Small intestine (tissue), 16 donors: ENCODE results near the gene DNAI2. TPM values are rescaled to one million over a fixed set of nuclear protein-coding genes. Genes with fewer than 3 reads are reported as not detected.

Experiments used
- DNase-seq, 2 donors: peaks; one replicate each; pipeline versions ENCODE4 v3.0.0 to v3.0.0-alpha.2; 2013
- FAIRE-seq: peaks from 2 replicates; lab custom pipeline; 2012; peaks lifted over from hg19 to GRCh38; lab: Jason Lieb, UNC
- H3K27ac ChIP-seq, 3 donors: one replicate each; pipeline ENCODE4 v1.5.1; 2013; ENCODE audit warnings: low read length in 2 of 3, mild to moderate bottlenecking in 2 of 3, control low read depth in 1 of 3, inconsistent platforms in 1 of 3, low read depth in 1 of 3, moderate library complexity in 1 of 3
- H3K27me3 ChIP-seq, 3 donors: one replicate each; pipeline ENCODE4 v1.6.1; 2013; ENCODE audit warnings: low read length in 3 of 3, inconsistent platforms in 1 of 3; ENCODE audit not compliant: control insufficient read depth in 3 of 3, insufficient read depth in 3 of 3
- H3K36me3 ChIP-seq, 3 donors: one replicate each; pipeline ENCODE4 v1.6.1; 2013; ENCODE audit warnings: low read length in 3 of 3, inconsistent platforms in 1 of 3, low read depth in 1 of 3, mild to moderate bottlenecking in 1 of 3, moderate library complexity in 1 of 3; ENCODE audit not compliant: control insufficient read depth in 3 of 3, insufficient read depth in 2 of 3
- H3K4me1 ChIP-seq, 3 donors: one replicate each; pipeline ENCODE4 v1.6.1; 2013; ENCODE audit warnings: low read length in 2 of 3, inconsistent platforms in 1 of 3, low read depth in 1 of 3, mild to moderate bottlenecking in 1 of 3, moderate library complexity in 1 of 3; ENCODE audit not compliant: control insufficient read depth in 3 of 3, insufficient read depth in 2 of 3
- H3K4me3 ChIP-seq, 3 donors: one replicate each; pipeline ENCODE4 v1.5.1; 2013; ENCODE audit warnings: low read length in 3 of 3, control low read depth in 1 of 3, inconsistent platforms in 1 of 3, low read depth in 1 of 3, mild to moderate bottlenecking in 1 of 3, moderate library complexity in 1 of 3
- H3K9me3 ChIP-seq, 2 donors: one replicate each; pipeline ENCODE4 v1.6.1; 2013; ENCODE audit warnings: low read depth in 1 of 2, low read length in 1 of 2; ENCODE audit not compliant: control insufficient read depth in 2 of 2, insufficient read depth in 1 of 2
- WGBS, 3 donors: extraction: QIAGEN DNeasy Blood & Tissue Kit; methylation state at CpG; one replicate each; pipeline ENCODE4 v1.1.7; 2013; 5-methylcytosine and 5-hydroxymethylcytosine counted together
- long read RNA-seq, 10 donors: transcript quantifications; one replicate each; lab custom pipeline, GENCODE V29; 2026
- polyA plus RNA-seq, 4 donors: library from polyadenylated mRNA; stranded (reverse) in 3 of 4; unstranded in 1 of 4; fragments of 200-250 nt in 3 of 4; fragments of 120-200 nt in 1 of 4; gene quantifications; one replicate each; pipeline versions ENCODE4 v1.2.1 to v1.2.3, GENCODE V29; 2013
- donor health status: healthy with polysubstance abuse.
- donor health status: control.
- donor health status: control.
- donor health status: Bipolar disorder and iron deficiency.
- donor health status: healthy.

The DNAI2 gene, protein sequence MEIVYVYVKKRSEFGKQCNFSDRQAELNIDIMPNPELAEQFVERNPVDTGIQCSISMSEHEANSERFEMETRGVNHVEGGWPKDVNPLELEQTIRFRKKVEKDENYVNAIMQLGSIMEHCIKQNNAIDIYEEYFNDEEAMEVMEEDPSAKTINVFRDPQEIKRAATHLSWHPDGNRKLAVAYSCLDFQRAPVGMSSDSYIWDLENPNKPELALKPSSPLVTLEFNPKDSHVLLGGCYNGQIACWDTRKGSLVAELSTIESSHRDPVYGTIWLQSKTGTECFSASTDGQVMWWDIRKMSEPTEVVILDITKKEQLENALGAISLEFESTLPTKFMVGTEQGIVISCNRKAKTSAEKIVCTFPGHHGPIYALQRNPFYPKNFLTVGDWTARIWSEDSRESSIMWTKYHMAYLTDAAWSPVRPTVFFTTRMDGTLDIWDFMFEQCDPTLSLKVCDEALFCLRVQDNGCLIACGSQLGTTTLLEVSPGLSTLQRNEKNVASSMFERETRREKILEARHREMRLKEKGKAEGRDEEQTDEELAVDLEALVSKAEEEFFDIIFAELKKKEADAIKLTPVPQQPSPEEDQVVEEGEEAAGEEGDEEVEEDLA
- polyA plus RNA-seq, result under 1 TPM in 2 of 4 donors, not detected in 2; 0.03 to 0.10 TPM
- long read RNA-seq, donor 1, result 0 reads
- long read RNA-seq, donor 2, result 0 reads
- long read RNA-seq, donor 3, result 0 reads
- long read RNA-seq, donor 4, result 0 reads
- long read RNA-seq, donor 5, result 0 reads
- long read RNA-seq, donor 6, result 0 reads
- long read RNA-seq, donor 7, result 0 reads
- long read RNA-seq, donor 8, result 0 reads
- long read RNA-seq, donor 9, result 0 reads
- long read RNA-seq, donor 10, result 0 reads

- 2 to 9% (median 6%) methylated on average over 30 to 33 of the region's 33 CpGs for WGBS, 3 donors
- Histone ChIP-seq H3K9me3 (no peaks in the 10 kb centered on the region), H3K27ac (no peak within 1 kb of the TSS), H3K27me3 (peaks cover 0 to 12% (median 0%) of the 10 kb centered on the region in 3 donors), H3K36me3 (no peaks in the 10 kb centered on the region), H3K4me1 (peaks cover 0 to 10% (median 5%) of the 10 kb centered on the region in 3 donors), H3K4me3 (no peak within 1 kb of the TSS)
- peak in 1 of 2 donors; percentile 53 for DNase-seq
- FAIRE-seq, result no peak
These were observed at the start of gene DNAI2 for GRCh38 chr17:74274060-74274708. TSS of gene DNAI2 (plus strand) at chr17:74274234. CDS start at chr17:74281818, 7,584 bp downstream.

- 91 to 94% (median 94%) methylated on average over 20 of the region's 20 CpGs for WGBS, 3 donors
- no peaks in the 10 kb centered on the region for H3K9me3 ChIP-seq
- H3K4me1 ChIP-seq, result no peaks in the 10 kb centered on the region
- FAIRE-seq, result no peak
- peaks cover 0 to 61% (median 0%) of the 10 kb centered on the region in 3 donors for H3K36me3 ChIP-seq
- no peaks in the 10 kb centered on the region for H3K27me3 ChIP-seq
- DNase-seq, result no peak
- no peak overlapping the region for H3K4me3 ChIP-seq
- H3K27ac ChIP-seq, result no peak overlapping the region
These were observed 48.9 kb upstream of the DNAI2 start for GRCh38 chr17:74224959-74225725.

DNA sequence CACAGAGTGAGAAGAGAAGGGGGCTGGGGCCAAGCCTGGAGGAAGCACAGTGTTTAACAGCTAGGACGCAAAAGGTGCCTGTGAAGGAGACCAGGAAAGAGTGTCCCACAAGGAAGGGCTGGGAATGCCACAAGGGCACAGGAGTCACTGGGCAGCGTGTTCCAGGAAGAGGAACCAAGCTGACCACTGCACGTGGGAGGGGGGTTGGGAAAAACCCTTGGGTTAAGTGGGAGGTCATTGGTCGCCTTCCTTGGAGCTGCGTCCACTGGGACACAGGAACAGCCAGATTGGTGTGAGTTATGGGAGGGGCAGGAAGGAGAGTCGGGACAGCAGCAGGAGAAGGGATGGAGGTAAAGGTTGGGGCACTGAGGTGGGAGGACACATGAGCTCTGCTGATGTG, 47.8 kb upstream of the DNAI2 start:
- FAIRE-seq, result no peak

DNA sequence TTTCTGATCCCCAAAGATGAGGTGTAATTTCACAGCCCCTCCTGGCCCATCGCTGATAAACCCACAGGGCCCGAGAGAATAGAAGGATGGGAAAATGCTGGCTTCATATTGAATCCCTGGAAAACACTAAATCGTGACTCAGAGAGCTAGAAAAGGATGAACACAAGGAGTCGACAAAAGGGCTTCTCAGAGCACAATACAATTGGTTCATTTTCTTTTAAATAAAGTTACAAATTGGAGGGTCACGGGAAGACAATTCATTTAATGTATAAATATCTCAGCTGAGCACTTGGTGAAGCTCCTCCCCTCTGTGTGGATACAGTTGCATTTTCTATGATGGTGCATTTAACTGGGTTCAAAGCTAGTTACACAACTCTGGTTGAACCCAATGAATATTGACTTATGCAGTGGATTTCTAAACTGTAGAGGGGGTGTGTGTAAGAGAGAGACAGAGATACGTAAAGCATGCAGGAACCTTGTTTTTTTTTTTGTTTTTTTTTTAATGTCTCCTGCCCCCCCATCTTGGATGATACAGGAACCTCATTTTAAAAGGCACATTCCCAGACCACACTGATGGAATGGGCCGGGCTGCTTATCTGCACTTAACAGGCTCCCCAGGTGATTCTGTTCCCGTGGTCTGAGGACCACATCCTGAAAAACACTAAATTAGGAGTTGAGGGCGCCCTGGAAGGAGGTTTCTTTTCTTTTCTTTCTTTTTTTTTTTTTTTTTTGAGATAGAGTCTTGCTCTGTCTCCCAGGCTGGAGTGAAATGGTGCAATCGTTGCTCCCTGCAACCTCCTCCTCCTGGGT, 46.6 kb upstream of the DNAI2 start:
- 78 to 86% (median 80%) methylated on average over 10 of the region's 10 CpGs for WGBS, 3 donors
- DNase-seq (no peak), FAIRE-seq (no peak)
- Histone ChIP-seq H3K4me1 (no peaks in the 10 kb centered on the region), H3K9me3 (no peaks in the 10 kb centered on the region), H3K27me3 (no peaks in the 10 kb centered on the region), H3K36me3 (peaks cover 0 to 62% (median 0%) of the 10 kb centered on the region in 3 donors), H3K4me3 (no peak overlapping the region), H3K27ac (no peak overlapping the region)

More for the DNA sequence above, 47.8 kb upstream of the DNAI2 start:
- Histone ChIP-seq H3K27ac (no peak overlapping the region), H3K27me3 (no peaks in the 10 kb centered on the region), H3K4me1 (no peaks in the 10 kb centered on the region), H3K9me3 (no peaks in the 10 kb centered on the region), H3K4me3 (no peak overlapping the region), H3K36me3 (peaks cover 0 to 62% (median 0%) of the 10 kb centered on the region in 3 donors)
- no peak for DNase-seq
- WGBS, 3 donors, result 67 to 83% (median 71%) methylated on average over 6 of the region's 6 CpGs

- no peak overlapping the region for H3K4me3 ChIP-seq
- H3K4me1 ChIP-seq, result no peaks in the 10 kb centered on the region
- H3K36me3 ChIP-seq, result peaks cover 0 to 62% (median 0%) of the 10 kb centered on the region in 3 donors
- no peaks in the 10 kb centered on the region for H3K9me3 ChIP-seq
- no peak for DNase-seq
- 70 to 78% (median 77%) methylated on average over 5 of the region's 5 CpGs for WGBS, 3 donors
- H3K27ac ChIP-seq, result no peak overlapping the region
- no peak for FAIRE-seq
- H3K27me3 ChIP-seq, result no peaks in the 10 kb centered on the region
These were observed 45.6 kb upstream of the DNAI2 start for GRCh38 chr17:74228306-74228978.

- 87 to 93% (median 92%) methylated on average over 16 of the region's 16 CpGs for WGBS, 3 donors
- H3K27ac ChIP-seq, result no peak overlapping the region
- DNase-seq, result no peak
- no peaks in the 10 kb centered on the region for H3K9me3 ChIP-seq
- no peaks in the 10 kb centered on the region for H3K4me1 ChIP-seq
- no peak overlapping the region for H3K4me3 ChIP-seq
- FAIRE-seq, result no peak
- H3K36me3 ChIP-seq, result peaks cover 0 to 50% (median 0%) of the 10 kb centered on the region in 3 donors
- no peaks in the 10 kb centered on the region for H3K27me3 ChIP-seq
These were observed 43.1 kb upstream of the DNAI2 start for GRCh38 chr17:74230896-74231295.
